Cardiac fibroblast (primary cell): ENCODE measurements around the gene ANXA4.

Experiments used
- DNase-seq, 2 donors: peaks; one replicate each; pipeline versions ENCODE4 v3.0.0 to v3.0.0-alpha.2; 2010; ENCODE audit warnings: low read depth in 2 of 2
- H3K4me3 ChIP-seq, 2 donors: replicated peaks in 1 of 2; 1 replicate in 1 of 2; 2 replicates in 1 of 2; pipeline ENCODE4 v1.5.1; 2011; ENCODE audit warnings: low read depth in 2 of 2, low read length in 2 of 2, mild to moderate bottlenecking in 2 of 2, moderate library complexity in 1 of 2
- TF ChIP-seq, protein P1 (sequence below): IDR thresholded peaks from one replicate; pipeline ENCODE4 v1.5.1; 2011; ENCODE audit warnings: low read depth, mild to moderate bottlenecking, low read length, inconsistent platforms

ANXA4 gene

DNA sequence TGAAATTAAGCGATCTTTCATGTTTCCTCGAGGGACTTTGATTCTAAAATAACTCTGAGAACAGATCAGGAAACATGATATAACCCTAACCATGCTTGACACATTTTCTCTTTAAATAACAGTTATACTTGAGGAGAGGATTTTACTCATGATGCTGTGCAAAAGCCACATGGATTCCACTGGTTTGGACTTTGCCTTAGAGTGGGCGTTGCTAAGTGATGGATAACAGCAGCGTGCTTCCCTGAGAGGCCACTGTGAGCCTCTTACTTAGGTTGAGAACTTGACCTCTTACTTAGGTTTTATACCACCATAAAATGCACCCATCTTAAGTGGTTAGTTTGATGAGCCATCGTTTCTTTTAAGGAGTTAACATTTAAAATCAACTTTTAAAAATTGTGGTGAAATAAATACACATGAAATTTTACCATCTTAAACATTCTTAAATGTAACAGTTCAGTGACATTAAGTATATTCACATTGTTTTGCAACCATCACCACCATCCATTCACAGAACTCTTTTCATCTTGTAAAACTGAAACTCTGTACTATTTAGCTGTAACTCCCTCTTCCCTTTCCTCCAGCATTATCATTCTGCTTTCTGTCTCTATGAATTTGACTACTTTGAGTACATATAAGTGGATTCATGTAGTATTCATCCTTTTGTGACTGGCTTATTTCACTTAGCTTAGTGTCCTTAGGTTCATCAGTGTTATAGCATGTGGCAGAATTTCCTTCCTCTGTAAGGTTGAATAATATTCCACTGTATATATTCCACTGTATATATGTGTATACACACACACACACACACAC, 22.6 kb downstream of the ANXA4 start:
- no peak overlapping the region for H3K4me3 ChIP-seq
- no peak for DNase-seq
- TF ChIP-seq, protein P1, sequence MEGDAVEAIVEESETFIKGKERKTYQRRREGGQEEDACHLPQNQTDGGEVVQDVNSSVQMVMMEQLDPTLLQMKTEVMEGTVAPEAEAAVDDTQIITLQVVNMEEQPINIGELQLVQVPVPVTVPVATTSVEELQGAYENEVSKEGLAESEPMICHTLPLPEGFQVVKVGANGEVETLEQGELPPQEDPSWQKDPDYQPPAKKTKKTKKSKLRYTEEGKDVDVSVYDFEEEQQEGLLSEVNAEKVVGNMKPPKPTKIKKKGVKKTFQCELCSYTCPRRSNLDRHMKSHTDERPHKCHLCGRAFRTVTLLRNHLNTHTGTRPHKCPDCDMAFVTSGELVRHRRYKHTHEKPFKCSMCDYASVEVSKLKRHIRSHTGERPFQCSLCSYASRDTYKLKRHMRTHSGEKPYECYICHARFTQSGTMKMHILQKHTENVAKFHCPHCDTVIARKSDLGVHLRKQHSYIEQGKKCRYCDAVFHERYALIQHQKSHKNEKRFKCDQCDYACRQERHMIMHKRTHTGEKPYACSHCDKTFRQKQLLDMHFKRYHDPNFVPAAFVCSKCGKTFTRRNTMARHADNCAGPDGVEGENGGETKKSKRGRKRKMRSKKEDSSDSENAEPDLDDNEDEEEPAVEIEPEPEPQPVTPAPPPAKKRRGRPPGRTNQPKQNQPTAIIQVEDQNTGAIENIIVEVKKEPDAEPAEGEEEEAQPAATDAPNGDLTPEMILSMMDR = no peak

DNA sequence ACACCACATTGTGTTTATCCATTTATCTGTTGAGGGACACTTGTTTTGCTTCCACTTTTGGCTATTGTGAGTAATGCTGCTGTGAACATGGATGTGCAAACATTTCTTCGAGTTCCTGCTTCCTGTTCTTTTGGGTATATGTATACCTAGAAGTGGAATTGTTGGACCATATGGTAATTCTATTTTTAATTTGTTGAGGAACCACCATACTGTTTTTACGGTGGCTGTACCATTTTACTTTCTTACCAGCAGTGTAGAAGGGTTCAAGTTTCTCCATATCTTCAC, 23.1 kb downstream of the ANXA4 start:
- TF ChIP-seq, protein P1 = no peak
- H3K4me3 ChIP-seq = no peak overlapping the region
- DNase-seq = no peak

DNA sequence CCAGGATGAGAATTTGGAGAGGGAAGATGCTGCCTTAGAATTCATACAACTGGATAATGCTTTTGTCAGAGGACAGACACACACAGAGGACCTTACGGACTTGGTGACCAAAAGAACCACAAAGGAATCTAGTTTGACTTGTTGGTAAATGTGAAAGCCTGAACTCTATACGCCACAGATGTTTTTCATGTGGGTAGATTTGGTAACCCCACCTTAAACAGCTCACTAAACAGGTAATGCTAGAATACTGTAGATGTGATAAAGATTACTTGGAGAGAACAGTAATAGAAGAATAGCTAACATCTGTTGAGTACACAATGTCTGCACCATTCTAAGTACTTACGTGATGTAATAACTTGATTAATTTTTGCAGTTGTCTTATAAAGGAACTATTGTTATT, 24.1 kb downstream of the ANXA4 start:
- TF ChIP-seq, protein P1 = no peak
- H3K4me3 ChIP-seq = no peak overlapping the region
- DNase-seq = no peak

DNA sequence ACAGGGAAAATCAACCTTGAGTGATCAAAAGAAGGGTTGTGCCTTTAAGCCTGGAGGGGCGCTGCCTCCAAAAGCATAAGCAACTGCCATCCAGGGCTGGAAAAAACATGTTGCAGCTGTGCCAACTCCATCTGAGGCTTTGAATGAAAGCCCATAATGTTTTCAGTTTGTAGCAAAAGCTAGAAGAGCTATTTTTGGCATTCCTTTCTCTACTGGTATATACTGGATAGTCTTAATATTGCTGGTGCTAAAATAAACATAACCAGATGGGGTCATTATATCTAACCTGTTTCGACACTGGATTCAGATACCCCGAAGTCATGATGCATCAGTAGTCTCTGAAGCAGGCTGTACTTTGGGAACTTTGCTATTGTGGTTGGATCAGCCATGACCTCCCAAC, 25.1 kb downstream of the ANXA4 start:
- peak; percentile 60 to 78 for DNase-seq
- no peak overlapping the region for H3K4me3 ChIP-seq
- TF ChIP-seq, protein P1 = no peak

DNA sequence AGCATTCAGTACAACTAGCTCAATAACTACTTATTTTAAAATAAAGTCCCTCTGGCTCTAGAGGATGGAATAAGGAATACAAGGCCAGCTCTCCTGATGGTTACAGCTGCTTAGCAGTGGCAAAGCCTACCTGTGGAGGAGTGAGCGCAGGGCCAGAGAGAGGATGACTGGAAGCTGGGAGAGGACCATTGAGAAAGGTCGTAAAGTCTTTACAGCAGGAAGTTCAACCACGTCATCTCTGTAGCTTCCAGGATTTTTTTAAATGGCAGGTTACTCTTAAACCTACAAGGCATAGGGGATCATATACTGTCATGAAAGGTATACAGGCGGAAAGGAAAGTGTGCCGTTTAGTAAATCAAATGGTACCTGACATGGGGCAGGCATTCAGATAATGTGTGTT, 26.3 kb downstream of the ANXA4 start:
- no peak overlapping the region for H3K4me3 ChIP-seq
- TF ChIP-seq, protein P1 = no peak
- DNase-seq = no peak

DNA sequence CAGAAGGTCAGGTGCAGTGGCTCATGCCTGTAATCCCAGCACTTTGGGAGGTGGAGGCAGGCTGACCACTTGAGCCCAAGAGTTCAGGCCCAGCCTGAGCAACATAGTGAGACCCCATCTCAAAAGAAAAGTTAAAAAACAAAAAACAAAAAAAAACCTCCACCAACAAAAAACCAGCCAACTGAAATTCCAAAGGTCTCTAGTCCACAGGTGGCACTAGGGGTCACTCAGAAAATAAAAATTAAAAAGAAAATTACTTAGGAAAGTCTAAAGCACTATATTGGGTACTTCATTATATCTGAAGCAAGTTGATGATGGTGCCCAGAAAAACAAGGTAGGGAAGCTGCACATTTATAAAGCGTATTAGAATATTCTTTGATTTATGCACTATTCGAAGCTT, 26.9 kb downstream of the ANXA4 start:
- H3K4me3 ChIP-seq = no peak overlapping the region
- no peak for DNase-seq
- TF ChIP-seq, protein P1 = no peak

DNA sequence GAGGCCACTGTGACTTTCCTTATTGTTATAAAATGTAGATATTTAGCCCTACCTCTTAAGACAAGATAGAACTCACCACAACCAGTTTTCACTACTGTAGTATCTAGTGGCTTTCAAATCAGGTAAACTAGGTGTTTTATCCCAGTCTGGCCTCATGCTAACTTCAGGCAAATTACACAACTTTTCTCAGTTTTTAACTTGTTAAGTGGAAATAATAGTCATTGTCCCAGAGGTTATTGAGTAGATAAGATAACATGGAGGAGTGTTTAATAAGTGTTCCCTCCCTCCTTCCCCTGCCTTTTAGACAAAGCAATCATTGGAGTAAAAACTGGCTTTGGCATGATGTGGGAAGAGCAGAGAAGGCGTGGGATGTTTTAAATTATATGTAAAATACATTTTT, 27.3 kb downstream of the ANXA4 start:
- TF ChIP-seq, protein P1 = no peak
- no peak overlapping the region for H3K4me3 ChIP-seq
- no peak for DNase-seq
